Cerebellar nuclear complex (tissue), 1 donor: ENCODE results near the gene TRIM17.

Experiments
- DNase-seq, 2 experiments: peaks; one replicate each; lab custom pipeline; 2025; lab: John Stamatoyannopoulos, UW

TRIM17 gene

DNA sequence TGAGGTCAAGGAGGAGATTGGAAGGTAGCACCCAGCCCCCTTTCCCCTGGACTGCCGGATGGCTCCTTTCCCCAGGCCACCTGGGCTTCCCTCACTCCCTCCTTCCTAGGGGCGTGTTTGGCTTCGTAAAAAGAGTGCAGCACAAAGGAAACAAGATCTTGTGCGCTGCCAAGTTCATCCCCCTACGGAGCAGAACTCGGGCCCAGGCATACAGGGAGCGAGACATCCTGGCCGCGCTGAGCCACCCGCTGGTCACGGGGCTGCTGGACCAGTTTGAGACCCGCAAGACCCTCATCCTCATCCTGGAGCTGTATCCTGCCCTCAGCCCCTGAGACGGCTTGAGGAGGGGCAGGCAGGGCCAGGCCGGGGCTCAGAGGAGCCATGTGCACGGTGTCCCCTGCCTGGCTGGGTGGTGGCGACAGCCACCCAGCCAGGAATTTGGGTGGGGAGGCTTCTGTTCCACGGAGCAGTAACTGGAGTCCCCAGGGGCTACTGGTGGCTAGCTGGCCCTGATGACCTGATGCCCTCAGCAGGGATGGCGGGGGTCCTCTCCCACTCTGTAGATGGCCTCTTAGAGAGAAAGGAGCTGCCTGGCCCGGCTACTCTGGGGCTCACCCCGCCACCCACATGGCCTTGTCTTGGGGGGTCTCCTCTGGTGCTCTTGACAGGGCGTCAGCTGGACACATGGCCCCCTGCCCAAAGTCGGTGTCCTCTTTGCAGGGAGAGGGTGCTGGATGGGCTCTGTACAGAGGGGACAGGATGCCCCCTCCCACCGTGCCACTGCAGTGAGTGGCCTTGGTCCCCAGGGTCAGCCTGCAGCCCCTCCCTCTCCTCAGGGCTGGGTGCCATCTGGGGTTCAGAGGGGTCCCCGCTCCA is 49.6 kb downstream of the TRIM17 start:
- no peak for DNase-seq

DNA sequence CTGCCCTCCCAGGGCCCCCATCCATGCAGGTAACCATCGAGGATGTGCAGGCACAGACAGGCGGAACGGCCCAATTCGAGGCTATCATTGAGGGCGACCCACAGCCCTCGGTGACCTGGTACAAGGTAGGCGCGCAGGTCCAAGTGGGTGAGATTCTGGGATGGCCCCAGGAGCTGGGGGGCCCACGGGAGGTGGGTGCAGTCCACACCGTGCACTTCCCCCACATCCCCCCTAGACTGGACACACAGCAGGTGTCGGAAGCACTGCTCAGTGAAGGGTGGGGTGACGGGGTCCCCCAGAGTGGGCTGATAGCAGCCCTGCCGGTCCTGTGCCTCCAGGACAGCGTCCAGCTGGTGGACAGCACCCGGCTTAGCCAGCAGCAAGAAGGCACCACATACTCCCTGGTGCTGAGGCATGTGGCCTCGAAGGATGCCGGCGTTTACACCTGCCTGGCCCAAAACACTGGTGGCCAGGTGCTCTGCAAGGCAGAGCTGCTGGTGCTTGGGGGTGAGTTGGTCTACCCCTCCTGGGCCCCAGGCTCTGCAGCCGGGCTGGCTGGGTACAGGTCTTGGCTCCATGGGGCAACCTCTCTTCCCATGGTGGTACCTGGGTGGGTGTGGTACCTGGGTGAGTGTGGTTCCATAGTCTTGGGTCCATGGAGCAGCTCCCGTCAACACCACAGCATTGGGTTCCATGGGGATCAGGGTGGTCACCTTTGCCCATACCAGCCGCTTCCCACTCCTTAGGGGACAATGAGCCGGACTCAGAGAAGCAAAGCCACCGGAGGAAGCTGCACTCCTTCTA is 50.4 kb downstream of the TRIM17 start:
- DNase-seq = no peak

DNA sequence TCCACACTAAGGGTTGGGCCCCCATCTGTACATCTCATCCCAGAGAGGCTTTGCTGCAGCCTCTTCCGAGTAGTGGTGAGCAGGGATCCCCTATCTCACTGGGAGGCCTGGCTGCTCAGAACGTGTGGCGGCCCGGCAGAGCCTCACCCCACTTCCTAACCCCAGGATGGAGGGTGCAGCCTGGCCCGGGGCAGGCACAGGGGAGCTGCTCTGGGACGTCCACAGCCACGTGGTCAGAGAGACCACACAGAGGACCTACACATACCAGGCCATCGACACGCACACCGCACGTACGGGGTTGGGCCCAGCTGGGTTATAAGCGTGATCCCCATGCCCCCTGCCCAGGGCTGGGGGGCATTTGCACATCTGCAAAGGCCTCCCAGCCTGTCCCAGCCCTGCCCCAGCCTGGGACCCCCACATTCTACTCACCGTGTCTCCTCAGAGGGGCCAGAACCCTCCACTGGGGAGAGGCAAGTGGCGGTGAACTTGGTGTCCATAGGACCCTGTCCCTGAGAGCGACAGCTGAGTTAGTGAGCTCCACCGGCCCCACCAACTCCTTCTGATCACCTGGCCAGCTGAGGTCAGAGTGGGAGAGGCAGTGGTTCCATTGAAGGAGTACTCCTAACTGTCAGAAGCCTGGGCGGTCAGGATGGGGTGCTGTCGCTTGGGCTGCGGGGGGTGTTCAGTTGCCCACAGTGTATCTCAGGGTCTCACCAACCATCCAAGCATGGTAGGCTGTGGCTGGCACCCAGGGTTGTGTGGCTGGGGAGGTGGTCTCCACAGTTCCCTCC is 51.2 kb downstream of the TRIM17 start:
- DNase-seq = no peak

DNA sequence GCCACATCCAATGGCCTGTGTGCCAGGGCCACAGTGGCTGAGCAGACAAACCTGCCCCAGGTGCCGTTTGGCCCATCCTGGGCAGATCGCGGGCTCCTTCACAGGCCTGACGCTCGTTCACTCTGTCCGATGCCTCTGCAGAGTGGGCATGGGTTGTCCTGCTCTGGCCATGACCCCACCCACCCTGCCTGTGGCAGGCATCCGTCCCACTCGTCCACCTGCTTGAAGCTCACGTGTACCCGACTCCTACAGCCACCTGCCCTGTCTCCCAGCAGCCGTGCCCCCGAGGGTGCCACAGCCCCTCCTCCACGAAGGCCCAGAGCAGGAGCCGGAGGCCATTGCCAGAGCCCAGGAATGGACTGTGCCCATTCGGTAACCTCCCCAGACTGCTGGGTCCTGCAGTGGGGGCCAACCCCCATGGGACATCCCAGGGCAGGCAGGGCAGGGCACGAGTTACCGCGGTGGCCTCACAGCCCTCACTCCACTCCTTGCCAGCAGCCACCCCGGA is 51.9 kb downstream of the TRIM17 start:
- no peak for DNase-seq

DNA sequence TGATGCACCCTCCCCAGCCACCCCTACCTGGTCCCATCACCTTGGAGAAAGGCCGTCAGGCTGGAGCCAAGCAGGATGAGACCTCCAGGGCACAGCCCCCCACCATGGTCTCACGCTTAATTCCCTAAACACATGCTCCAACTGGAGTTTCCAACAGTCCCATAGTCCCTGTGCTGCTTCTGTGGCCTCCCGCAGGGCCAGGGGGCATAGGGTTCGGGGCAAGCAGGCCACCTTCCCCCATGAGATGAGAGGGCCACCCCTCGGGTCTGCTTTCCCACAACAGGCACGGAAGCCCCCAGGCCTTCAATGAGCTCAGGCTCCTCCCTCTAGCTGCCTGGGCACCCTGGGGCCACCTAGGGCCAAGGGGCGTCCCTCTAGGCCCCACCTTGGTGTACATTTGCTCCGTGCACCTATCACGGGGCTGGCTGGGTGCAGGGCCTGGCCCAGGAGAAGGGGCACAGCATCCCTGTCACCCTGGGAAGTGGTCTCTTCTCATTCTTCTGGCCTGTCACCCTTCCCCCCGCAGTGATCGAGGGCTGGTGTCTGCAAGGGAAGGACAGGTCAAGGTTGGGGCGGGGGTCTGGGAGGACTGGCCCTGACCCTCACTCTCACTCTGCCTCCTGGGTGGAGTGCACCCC is 52.5 kb downstream of the TRIM17 start:
- no peak for DNase-seq

DNA sequence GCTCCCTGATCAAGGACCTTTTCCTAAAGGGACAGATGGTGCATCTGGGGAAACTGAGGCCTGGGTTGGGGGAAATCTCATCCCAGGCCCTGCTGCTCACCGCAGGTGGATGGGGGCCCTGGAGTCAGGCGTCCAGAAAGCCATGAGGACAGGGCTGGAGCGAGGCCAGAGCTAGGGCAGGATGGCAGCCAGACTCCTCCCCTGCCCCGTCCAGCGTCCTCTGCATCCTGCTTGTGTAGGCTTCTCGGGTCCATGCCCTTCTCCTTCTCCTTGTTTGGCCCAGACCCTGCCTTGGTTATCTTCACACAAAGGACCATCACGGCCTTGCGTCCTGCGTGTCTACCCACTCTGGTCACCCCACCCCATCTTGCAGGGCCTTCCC is 53.0 kb downstream of the TRIM17 start:
- no peak for DNase-seq

DNA sequence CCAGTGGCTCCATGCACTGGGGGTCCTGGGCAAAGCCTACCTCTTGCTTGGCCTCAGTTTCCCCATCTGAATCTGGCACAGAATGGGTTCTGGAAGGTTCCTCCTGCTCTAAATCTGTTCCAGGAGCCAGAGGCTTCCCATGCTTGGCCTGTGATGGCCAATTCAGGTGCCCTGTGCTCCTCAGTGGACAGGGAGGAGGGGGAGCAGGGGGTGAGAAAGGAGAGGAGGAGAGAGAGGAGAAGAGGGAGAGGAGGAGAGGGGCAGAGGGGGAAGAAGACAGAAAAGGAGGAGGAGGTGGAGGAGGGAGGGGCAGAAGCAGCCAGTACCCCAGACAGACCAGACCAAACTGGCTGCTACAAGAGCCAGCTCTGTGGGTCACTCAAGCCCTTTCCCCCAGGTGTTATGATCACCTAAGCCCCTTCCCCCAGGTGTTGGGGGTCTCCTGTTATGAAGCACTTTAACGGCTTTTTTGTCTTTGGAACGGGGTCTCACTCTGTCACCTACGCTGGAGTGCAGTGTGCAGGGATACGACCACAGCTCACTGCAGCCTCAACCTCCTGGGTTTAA is 53.7 kb downstream of the TRIM17 start:
- DNase-seq = no peak

DNA sequence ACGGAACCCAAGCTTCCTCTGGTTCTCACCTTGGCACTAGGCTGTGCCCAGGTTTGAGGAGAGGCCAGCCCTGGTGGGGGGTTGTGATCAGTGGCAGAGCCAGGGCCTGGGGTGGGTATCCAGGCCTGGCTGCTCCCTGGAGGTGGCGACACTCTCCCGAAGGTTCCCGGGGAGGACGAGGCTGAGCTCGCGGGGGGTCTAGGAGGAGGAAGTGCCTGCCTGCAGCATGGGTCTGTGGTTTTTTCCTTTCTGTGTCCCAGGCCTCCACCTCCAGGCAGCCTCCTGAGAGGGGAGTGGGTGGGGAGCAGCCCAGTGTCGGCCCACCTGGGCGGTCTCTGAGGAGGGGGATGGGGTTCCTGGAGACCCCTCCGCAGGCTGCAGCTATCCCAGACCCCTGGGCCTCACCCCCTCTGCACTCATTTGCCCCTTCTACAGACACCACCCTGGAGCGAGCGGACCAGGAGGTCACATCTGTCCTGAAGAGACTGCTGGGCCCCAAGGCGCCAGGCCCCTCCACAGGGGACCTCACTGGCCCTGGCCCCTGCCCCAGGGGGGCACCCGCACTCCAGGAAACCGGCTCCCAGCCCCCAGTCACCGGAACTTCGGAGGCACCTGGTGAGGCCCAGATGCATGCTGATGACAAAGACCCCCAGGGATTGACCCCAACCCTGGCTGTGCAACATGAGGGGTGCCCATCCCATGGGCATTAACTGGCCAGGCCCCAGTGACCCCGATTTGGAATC is 54.3 kb downstream of the TRIM17 start:
- no peak for DNase-seq

DNA sequence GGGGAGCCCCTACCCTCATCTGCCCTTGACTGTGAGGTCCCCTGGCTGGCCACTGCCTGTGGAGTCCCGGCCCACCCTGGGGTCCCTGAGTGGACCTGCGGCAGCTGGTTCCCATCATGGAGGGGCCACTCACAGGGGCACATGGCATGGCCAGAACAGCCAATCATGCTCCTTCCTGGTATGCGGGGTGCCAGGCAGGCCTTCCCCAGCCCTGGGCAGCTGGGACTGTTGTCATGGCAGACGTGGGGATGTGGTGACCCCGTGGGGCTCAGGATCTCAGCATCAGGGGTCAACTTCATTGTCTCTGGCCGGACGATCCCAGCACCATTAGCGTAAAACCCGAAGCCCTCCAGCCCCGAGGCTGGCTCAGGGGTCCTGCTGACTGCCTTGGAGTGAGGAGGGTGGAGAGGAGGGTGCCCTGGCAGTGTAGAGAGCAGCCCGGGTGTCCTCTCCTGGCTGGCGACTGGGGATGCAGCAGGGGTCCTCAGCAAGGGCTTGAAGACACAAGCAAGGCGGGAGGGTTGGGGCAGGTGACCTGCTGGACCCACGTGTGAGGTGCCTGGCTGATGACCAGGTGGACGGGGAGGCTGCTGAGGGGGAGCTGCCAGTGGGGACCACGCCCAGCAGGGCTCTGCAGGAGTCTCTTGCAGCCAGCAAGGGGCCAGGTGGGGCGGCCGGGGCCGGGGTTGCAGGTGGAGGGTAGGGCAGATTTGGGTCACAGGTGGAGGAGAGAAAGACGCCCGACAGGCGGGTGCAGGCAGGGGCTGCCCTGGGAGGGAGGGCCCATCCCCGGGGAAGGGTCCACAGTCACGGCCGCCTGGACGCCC is 55.1 kb downstream of the TRIM17 start:
- no peak for DNase-seq

DNA sequence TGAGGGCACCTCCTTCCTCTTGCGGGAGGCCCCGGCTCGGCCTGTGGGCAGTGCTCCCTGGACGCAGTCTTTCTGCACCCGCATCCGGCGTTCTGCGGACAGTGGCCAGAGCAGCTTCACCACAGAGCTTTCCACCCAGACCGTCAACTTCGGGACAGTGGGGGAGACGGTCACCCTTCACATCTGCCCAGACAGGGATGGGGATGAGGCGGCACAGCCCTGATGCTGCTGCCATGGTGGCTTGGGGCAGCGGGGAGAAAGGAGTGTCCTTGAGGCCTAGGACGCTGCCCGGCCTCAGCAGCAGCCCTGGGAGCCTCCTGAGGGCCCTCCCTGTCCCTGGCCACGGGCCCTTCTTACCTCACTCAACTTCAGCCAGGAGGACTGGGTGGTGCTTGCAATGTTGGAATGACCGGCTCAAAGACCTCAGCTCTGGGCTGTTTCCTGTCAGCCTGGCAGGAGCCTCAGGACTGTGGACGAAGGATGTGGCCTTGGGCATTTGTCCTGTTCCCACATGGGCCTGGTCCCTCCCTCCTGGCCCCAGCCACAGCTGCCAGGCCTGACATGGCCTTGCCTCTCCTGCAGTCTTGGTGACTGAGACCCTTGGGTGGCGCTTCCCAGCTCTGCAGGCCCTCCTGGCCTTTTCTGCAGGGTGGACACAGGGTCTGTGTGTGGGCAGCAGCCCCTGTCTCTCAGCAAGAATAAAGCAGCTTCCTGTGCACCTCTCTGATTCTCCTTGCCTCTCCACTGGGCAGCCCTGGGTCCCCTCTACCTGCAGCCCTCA is 55.9 kb downstream of the TRIM17 start:
- DNase-seq = no peak

DNA sequence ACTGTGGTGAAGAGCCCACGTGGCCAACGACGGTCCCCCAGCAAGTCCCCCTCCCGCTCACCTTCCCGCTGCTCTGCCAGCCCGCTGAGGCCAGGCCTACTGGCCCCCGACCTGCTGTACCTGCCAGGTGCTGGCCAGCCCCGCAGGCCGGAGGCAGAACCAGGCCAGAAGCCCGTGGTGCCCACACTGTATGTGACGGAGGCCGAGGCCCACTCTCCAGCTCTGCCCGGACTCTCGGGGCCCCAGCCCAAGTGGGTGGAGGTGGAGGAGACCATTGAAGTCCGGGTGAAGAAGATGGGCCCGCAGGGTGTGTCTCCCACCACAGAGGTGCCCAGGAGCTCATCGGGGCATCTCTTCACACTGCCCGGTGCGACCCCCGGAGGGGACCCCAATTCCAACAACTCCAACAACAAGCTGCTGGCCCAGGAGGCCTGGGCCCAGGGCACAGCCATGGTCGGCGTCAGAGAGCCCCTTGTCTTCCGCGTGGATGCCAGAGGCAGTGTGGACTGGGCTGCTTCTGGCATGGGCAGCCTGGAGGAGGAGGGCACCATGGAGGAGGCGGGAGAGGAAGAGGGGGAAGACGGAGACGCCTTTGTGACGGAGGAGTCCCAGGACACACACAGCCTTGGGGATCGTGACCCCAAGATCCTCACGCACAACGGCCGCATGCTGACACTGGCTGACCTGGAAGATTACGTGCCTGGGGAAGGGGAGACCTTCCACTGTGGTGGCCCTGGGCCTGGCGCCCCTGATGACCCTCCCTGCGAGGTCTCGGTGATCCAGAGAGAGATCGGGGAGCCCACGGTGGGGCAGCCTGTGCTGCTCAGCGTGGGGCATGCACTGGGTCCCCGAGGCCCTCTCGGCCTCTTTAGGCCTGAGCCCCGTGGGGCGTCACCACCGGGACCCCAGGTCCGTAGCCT is 56.8 kb downstream of the TRIM17 start:
- DNase-seq = no peak

DNA sequence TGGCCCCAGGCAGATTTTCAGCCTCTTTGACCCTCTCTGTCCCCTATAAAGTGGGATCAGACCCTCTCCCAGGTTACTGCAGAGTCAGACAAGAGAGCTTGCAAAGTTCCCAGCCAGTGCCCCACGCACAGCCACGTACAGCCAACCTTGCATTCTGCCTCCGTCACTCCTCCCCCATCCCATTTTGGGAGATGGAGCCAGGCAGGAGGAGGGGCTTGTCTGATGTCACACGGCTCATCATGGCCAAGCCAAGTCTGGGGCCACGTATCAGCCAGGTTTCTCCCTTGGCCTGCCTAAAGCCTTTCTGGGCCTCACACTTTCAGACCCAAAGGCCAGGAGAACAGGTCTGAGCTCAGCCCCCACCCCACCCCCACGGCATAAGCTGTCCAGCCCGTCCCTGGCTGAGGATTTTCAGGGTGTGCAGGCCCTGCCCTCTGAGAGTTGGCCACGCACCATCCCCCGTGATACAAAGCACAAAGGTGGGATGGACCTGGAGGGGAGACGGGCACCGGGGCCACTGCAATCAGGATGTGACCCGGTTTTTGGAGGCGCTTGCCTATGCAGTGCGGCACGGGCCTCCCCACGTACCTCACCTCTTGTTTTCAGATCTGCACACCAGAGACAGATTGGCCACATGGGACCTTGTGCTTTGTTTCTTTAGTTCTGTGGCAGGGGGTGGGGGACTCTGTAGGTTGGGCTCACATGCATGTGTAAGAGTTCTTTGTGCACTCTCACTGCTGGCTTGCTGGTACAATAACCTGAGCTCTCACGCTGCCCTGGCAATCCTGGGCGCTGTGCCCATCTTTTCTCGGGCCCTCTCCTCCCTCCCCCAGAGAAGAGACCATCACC is 57.7 kb downstream of the TRIM17 start:
- DNase-seq = no peak

DNA sequence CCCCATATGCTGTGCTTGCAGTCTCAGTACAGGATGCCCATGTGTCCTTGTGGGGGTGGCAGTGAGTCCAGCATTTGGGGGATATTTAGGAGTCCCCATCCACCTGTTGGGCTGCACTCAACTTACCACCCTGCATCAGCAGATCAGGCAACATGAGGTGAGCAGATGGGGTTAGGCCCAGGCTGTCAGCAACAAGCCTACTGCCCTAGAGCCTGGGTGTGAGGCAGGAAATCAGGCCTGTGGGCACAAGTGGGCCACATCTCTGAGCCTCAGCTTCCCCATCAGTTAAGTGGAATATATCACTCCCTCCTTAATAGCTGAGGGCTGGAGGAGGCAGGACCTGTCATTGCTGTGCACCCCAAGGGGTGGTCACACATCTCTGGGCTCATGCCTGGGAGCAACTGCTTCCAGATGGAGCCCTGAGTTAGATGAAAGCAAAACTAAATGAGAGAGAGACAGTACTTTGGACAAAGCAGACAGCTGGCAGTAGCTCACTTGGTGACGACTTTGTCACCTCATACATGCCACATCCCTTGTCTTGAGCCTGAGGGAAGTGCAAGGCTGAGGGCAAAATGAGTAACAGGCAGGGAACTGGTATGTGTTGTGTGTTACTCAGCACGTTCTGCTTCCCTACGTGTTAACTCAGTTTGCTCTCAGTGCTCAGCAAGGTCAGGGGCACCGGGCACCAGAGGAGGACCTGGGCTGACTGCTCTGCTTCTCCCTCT is 58.5 kb downstream of the TRIM17 start:
- no peak for DNase-seq
